SU-DHL-6 (cell line): ENCODE data around the gene FBXO38.
"Not testable (repeated sequence)": the region's sequence is repeated elsewhere in the genome, so short reads cannot be mapped to it uniquely, and the experiment has no call there.

ENCODE experiments used
- H2AFZ ChIP-seq: fragments of 200-600 bp; sonication (generic); 2 replicates; pipeline ENCODE4 v1.6.1; 2014; ENCODE audit warnings: low read depth, mild to moderate bottlenecking, moderate library complexity, mixed read lengths, antibody characterized with exemption, low read length; ENCODE audit not compliant: severe bottlenecking
- H3F3A ChIP-seq: fragments of 200-600 bp; shearing (Covaris generic); 2 replicates; pipeline ENCODE4 v1.6.0; 2016; ENCODE audit warnings: antibody characterized with exemption, mild to moderate bottlenecking; ENCODE audit not compliant: insufficient read depth
- H3K27ac ChIP-seq: fragments of 200-600 bp; sonication (generic); 2 replicates; pipeline ENCODE4 v1.5.1; 2016; ENCODE audit warnings: low read depth, mild to moderate bottlenecking, low read length, moderate library complexity, mixed read lengths
- H3K27me3 ChIP-seq: fragments of 200-600 bp; sonication (generic), shearing (Covaris generic); 2 replicates; pipeline ENCODE4 v1.6.0; 2014; ENCODE audit warnings: mild to moderate bottlenecking, low read length
- H3K36me3 ChIP-seq: fragments of 200-600 bp; sonication (generic); 2 replicates; pipeline ENCODE4 v1.6.1; 2014; ENCODE audit warnings: mild to moderate bottlenecking, low read length, mixed read lengths
- H3K4me2 ChIP-seq: fragments of 300-600, 200-600 bp; shearing (Covaris generic), sonication (generic); 2 replicates; pipeline ENCODE4 v1.6.0; 2014; ENCODE audit warnings: low read length, low read depth, mild to moderate bottlenecking; ENCODE audit not compliant: poor library complexity, severe bottlenecking
- H3K4me3 ChIP-seq: fragments of 200-600 bp; sonication (generic); 2 replicates; pipeline ENCODE4 v1.5.1; 2014; ENCODE audit warnings: antibody characterized with exemption, low read length, mild to moderate bottlenecking, mixed read lengths; ENCODE audit not compliant: insufficient read depth, poor library complexity, severe bottlenecking
- H3K79me2 ChIP-seq: fragments of 200-600 bp; sonication (generic); 2 replicates; pipeline ENCODE4 v1.6.1; 2014; ENCODE audit warnings: mild to moderate bottlenecking, low read length, moderate library complexity; ENCODE audit not compliant: insufficient read depth
- H3K9ac ChIP-seq: fragments of 200-600 bp; sonication (generic); 2 replicates; pipeline ENCODE4 v1.7.0; 2014; ENCODE audit warnings: mild to moderate bottlenecking, low read length
- H3K9me2 ChIP-seq: fragments of 200-600 bp; sonication (generic); replicated peaks from 2 replicates; pipeline ENCODE4 v1.6.1; 2014; ENCODE audit warnings: low read length; ENCODE audit not compliant: insufficient read depth
- H3K9me3 ChIP-seq: fragments of 200-600 bp; sonication (generic); 2 replicates; pipeline ENCODE4 v1.6.1; 2014; ENCODE audit warnings: low read length, mixed read lengths; ENCODE audit not compliant: insufficient read depth
- H4K20me1 ChIP-seq: fragments of 200-600 bp; sonication (generic); 2 replicates; pipeline ENCODE4 v1.6.1; 2014; ENCODE audit warnings: low read depth, mild to moderate bottlenecking, antibody characterized with exemption, low read length, moderate library complexity, mixed read lengths
- CTCF ChIP-seq: fragments of 200-600 bp; sonication (generic); IDR thresholded peaks from one replicate; pipeline ENCODE4 v1.5.1; 2017; ENCODE audit warnings: antibody characterized with exemption, mild to moderate bottlenecking, low read length, moderate library complexity; ENCODE audit not compliant: insufficient read depth, poor library complexity, severe bottlenecking
- EZH2phosphoT487 ChIP-seq: fragments of 200-600 bp; sonication (generic), shearing (Covaris generic); conservative IDR thresholded peaks from 2 replicates; pipeline ENCODE4 v1.6.1; 2018; ENCODE audit warnings: mild to moderate bottlenecking, antibody characterized with exemption, low read length, moderate library complexity, mixed read lengths

Gene FBXO38

GRCh38 chr5:148467958-148468357 is 84.2 kb downstream of the FBXO38 start:
- H3K9me2 ChIP-seq: no peaks in the 10 kb centered on the region
- H4K20me1 ChIP-seq: no peaks in the 10 kb centered on the region
- no peaks in the 10 kb centered on the region for H3K36me3 ChIP-seq
- H3K4me2 ChIP-seq: no peak overlapping the region
- H3K27me3 ChIP-seq: no peaks in the 10 kb centered on the region
- no peak overlapping the region for H2AFZ ChIP-seq
- TF ChIP-seq CTCF: no peak
- no peak for TF ChIP-seq EZH2phosphoT487
- no peaks in the 10 kb centered on the region for H3F3A ChIP-seq
- H3K9ac ChIP-seq: no peak overlapping the region
- no peak overlapping the region for H3K4me3 ChIP-seq
- H3K27ac ChIP-seq: no peak overlapping the region
- H3K79me2 ChIP-seq: no peaks in the 10 kb centered on the region
- H3K9me3 ChIP-seq: no peaks in the 10 kb centered on the region

- H3K4me2 ChIP-seq, H3K9me3 ChIP-seq, H3K79me2 ChIP-seq, H3K27me3 ChIP-seq, H3K4me3 ChIP-seq, H3K9ac ChIP-seq, H3F3A ChIP-seq, H3K9me2 ChIP-seq, H3K36me3 ChIP-seq, H4K20me1 ChIP-seq, H3K27ac ChIP-seq, H2AFZ ChIP-seq: not testable (repeated sequence)
Measured at GRCh38 chr5:148468746-148469145, 85.0 kb downstream of the FBXO38 start.

GRCh38 chr5:148469501-148469935 is 85.8 kb downstream of the FBXO38 start:
- Histone ChIP-seq H3K9me2 (no peaks in the 10 kb centered on the region), H3K79me2 (no peaks in the 10 kb centered on the region), H3F3A (no peaks in the 10 kb centered on the region), H3K4me2 (no peak overlapping the region), H3K27me3 (no peaks in the 10 kb centered on the region), H3K9ac (no peak overlapping the region), H3K4me3 (no peak overlapping the region), H4K20me1 (no peaks in the 10 kb centered on the region), H3K9me3 (no peaks in the 10 kb centered on the region), H2AFZ (no peak overlapping the region), H3K27ac (no peak overlapping the region), H3K36me3 (no peaks in the 10 kb centered on the region)
- TF ChIP-seq CTCF (no peak), EZH2phosphoT487 (no peak)

GRCh38 chr5:148471379-148471778 is 87.6 kb downstream of the FBXO38 start:
- Histone ChIP-seq H3K4me3 (no peak overlapping the region), H3K9ac (no peak overlapping the region), H3K9me3 (no peaks in the 10 kb centered on the region), H3K27ac (no peak overlapping the region), H3K36me3 (no peaks in the 10 kb centered on the region), H4K20me1 (no peaks in the 10 kb centered on the region), H3K27me3 (no peaks in the 10 kb centered on the region), H2AFZ (no peak overlapping the region), H3K79me2 (no peaks in the 10 kb centered on the region), H3K9me2 (no peaks in the 10 kb centered on the region), H3K4me2 (no peak overlapping the region), H3F3A (no peaks in the 10 kb centered on the region)
- TF ChIP-seq EZH2phosphoT487: no peak
- TF ChIP-seq CTCF: no peak
